HG03565 (cell line): ENCODE results near the gene ATP1B2.
A peak's percentile ranks its signal among the peaks of the same experiment; 100 is the strongest.
"Not testable (repeated sequence)": the region's sequence is repeated elsewhere in the genome, so short reads cannot be mapped to it uniquely, and the experiment has no call there.

Experiments used
- ATAC-seq: cut with Tn5 transposase; IDR thresholded peaks from one replicate; pipeline ENCODE4 v1.9.1; 2021; ENCODE audit warnings: mild to moderate bottlenecking, moderate library complexity; ENCODE audit not compliant: unreplicated experiment

Gene ATP1B2

DNA sequence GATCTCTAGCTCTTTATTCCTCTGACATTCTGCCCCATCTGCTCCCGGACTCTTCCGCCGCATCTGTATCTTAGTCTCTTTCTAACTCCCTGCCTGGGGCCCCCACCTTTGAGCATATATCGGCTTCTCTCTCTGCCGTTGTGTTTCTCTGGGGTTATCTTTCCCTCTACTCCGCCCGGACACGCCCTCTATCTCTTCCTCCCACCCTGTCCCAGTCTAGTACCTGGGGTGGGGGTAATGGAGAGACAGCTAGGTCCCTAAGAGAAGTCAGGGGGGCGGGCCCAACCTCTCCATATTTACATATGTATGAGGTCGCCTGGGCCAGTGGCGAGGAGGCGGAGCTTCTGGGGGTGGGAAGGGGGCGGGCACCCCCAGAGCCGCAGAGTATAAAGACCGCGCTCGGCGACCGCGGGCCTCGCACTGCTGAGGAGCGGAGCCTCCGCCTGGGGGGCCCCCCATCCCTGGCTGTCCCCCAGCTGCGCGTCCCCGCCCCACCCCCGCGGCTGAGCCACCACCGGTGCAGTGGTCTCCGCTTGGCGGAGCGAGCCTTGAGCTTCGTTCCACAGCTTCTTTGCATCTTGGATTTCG is at the start of gene ATP1B2:
Gene ATP1B2 (plus strand): TSS at position 418 of the 588 bp plus-strand sequence. CDS start 593 bp downstream, outside the sequence.
- peak; percentile 32 for ATAC-seq

- ATAC-seq, result no peak
These were observed 44.4 kb upstream of the ATP1B2 start for GRCh38 chr17:7606280-7606679.

DNA sequence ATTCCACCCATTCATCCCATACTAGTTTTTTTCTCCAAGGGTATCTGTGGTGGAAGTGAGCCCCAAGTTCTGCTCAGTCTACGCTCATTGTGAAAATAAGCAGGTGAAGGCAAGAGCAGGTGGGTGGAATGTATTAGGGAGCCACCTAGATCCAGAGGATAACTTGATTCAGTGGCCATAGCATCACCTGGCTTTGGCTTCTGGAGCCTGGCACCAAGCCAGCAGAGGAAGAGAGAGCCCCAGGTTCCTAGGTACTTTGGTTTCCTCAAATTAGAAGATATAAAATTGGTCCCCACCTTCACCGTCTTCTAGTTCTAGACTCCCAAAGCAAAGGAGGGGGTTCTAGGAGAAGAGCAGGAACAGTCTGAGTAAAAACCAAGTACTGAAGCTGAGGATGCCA is 40.1 kb upstream of the ATP1B2 start:
- ATAC-seq, result no peak

GRCh38 chr17:7611635-7612293 is 39.0 kb upstream of the ATP1B2 start:
- ATAC-seq, result no peak

- ATAC-seq, result no peak
These were observed 38.5 kb upstream of the ATP1B2 start for GRCh38 chr17:7612294-7612640.

GRCh38 chr17:7613769-7614424 is 36.8 kb upstream of the ATP1B2 start:
- ATAC-seq, result no peak

GRCh38 chr17:7614425-7615264 is 36.1 kb upstream of the ATP1B2 start, which contains the start of gene FXR2:
FXR2 (minus strand) TSS chr17:7614897; CDS start chr17:7614532, 365 bp downstream.
- ATAC-seq, result peak; percentile 86

DNA sequence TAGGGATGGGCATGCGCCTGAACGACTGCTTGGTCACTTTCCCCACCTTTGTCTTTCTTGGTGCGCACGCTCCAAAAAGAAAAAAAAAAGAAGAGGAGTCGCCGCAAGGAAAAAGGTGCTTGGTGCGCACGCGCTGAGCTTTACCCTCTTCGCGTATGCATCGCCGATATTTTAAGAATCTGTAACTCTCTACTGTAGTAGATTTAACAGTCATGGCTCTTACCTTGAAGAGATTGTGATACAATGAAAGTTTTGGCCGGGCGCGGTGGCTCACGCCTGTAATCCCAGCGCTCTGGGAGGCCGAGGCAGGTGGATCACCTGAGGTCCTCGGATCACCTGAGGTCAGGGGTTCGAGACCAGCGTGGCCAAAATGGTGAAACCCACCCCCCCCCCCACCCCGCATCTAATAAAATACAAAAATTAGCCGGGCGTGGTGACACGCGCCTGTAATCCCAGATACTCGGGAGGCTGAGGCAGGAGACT is 35.4 kb upstream of the ATP1B2 start:
- no peak for ATAC-seq

DNA sequence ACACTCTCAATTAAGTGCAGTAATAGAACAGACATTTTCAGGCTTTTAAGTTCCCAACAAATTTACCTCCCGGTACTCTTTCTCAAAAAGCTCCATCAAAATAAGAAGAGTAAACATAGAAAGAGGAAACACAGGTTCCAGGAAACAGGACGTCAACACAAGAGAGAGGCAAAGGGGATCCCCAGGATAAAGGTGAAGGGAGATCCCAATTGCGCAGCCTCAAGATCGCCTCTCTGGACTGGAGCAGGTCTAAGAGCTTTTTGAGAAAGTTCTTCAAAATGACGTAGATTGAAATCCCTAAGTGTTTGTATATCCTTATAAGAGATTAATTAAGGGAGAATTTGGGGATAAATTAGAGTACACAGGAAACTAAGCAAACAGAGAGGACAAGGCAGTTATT is 32.1 kb upstream of the ATP1B2 start:
- ATAC-seq, result no peak

DNA sequence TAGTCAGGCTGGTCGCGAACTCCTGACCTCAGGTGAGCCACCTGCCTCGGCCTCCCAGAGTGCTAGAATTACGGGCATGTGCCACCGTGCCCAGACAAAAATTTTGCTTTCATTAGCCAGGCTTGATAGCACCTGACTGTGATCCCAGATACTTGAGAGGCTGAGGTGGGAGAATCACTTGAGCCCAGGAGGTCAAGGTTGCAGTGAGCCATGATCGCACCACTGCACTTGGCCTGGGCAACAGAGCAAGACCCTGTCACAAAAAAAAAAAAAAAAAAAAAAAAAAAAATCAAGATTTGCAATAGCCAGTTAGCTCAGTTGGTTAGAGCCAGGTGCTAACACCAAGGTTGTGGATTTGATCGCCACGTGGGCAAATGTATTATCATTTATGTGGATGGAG is 29.9 kb upstream of the ATP1B2 start:
- ATAC-seq, result no peak

GRCh38 chr17:7623661-7624060 is 27.1 kb upstream of the ATP1B2 start:
- ATAC-seq, result no peak

DNA sequence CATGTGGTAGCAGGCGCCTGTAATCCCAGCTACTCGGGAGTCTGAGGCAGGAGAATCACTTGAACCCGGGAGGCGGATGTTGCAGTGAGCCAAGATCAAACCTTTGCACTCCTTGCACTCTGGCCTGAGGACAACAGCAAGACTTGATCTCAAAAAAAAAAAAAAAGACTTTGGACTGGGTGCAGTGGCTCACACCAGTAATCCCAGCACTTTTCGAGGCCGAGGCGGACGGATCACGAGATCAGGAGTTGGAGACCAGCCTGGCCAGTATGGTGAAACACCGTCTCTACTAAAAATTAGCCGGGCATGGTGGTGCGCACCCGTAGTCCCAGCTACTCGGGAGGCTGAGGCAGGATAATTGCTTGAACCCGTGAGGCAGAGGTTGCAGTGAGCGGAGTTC is 25.0 kb upstream of the ATP1B2 start:
- not testable (repeated sequence) for ATAC-seq

- no peak for ATAC-seq
These were observed 24.4 kb upstream of the ATP1B2 start for GRCh38 chr17:7626307-7626706.

GRCh38 chr17:7626956-7627249 is 23.8 kb upstream of the ATP1B2 start:
- no peak for ATAC-seq

DNA sequence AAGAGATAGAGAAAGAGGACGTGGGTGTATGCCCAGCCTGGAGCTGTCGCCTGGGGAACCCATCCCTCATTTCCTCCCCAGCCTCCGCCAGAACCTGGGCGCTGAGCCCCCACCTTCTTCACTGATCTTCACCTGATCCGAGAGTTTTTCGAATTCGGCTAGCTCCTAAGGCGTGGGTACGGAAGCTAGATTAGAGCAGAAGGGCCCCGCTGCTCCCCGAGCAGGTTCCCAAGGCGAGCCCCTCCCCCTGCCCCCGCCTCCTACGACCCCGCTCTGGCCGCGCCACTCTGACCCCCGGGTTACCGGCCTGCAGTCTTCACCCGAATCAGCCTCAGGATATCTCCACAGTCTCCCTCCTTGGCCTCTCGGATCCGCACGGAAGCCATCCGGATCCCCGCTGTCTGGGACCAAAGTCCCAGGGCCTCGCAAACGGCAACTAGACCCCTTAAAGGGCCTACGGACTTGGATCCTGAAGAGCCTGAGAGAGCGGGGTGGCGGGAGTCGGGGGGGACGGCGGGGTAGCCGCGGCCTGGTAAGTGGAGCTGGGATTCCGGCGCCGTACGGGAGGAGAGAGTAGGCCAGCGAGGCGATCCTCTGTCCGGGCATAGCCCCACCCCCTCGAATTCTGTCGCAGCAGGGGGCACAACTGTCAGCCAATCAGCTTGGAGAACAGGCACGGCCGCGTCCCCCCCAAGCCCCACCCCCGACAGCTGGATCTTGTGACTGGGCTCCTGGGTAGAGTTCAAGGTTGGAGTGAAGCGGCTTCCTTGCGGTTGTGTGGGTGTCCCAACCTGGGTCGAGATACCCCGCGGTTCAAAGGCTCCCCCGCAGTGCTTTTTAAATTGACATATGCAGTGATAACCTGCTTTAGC is 23.2 kb upstream of the ATP1B2 start, which contains the start of gene SAT2:
Gene SAT2 (minus strand): TSS at position 572 of the 872 bp plus-strand sequence. CDS start 186 bp downstream, at position 386.
- peak; percentile 69 for ATAC-seq

DNA sequence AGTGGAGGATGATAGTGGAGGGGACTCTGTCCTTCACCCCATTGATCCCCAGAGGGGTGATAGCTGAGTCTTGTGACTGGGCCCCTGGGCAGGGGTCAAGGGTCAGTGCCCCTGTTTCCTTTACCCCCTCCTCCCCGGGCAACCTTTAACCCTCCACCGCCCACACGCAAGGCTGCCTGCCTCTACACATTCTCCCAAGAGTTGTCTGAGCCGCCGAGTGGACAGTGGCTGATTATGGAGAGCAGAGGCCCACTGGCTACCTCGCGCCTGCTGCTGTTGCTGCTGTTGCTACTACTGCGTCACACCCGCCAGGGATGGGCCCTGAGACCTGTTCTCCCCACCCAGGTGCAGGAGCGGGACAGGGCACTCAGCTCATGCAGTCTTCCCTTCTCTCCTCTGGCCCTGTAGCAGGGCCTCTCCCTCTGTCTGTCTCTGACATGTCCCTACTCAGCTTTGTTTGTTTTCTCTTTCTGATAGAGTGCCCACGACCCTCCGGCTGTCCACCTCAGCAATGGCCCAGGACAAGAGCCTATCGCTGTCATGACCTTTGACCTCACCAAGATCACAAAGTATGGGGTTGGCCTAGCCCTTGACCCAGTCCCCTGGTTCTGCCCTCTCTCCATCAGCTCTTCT is 20.7 kb upstream of the ATP1B2 start, which contains the start of gene SHBG:
Gene SHBG (plus strand): TSS at position 197 of the 633 bp plus-strand sequence. CDS start 38 bp downstream, at position 235.
- ATAC-seq, result no peak

DNA sequence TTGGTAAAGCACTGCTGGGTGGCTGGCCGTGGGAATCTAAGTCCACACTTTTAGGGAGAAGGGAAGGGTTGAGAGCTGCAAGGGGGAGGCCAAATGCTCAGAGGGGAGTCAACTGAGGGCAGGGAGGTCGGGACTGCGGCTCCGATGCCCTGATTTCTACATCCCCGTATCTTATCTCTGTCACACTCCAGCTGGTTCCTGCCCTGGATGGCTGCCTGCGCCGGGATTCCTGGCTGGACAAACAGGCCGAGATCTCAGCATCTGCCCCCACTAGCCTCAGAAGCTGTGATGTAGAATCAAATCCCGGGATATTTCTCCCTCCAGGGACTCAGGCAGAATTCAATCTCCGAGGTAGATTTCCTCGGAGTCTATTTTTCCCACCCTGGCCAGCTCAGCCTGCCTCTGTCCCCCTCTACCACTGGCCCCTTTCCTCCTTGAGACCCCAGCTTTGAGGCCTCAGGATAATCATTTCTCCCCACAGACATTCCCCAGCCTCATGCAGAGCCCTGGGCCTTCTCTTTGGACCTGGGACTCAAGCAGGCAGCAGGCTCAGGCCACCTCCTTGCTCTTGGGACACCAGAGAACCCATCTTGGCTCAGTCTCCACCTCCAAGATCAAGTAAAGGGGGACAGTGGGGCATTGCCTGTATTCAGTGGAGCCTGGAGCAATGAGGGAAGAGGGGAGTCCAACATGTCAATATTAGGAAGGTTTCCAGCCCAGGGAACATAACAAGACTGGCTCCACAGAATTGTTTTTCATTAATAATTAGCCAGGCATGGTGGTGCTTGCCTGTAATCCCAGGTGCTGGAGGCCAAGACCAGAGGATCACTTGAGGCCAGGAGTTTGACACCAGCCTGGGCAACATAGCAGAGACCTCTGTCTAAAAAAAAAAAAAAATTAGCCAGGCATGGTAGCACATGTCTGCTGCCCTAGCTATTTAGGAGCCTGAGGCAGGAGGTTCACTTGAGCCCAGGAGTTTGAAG is 19.0 kb upstream of the ATP1B2 start:
- no peak for ATAC-seq

GRCh38 chr17:7632492-7632894 is 18.2 kb upstream of the ATP1B2 start:
- no peak for ATAC-seq
